GM12801 (cell line): Measurements from ENCODE around the gene PEX6.

Experiments used
- TF ChIP-seq, protein P1 (sequence below): IDR thresholded peaks from one replicate; pipeline ENCODE4 v1.5.1; 2011; ENCODE audit warnings: control low read depth; ENCODE audit not compliant: insufficient read length; ENCODE audit errors: extremely low read depth

PEX6 gene

DNA sequence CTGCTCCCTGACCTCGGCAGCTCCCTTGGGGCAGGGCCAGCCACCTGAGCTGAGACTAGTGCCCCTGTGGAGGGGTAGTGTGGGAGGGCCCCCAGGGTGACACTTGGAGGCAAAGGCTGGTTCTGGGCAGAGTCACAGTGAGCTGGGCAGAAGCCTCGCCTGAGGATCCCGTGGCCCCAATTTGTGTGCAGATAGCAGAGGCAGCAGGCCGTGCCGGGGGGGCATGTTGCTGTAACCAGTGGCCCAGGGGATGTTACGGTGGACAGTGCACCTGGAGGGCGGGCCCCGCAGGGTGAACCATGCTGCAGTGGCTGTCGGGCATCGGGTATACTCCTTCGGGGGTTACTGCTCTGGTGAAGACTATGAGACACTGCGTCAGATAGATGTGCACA lies 38.0 kb upstream of the PEX6 start:
- TF ChIP-seq, protein P1, sequence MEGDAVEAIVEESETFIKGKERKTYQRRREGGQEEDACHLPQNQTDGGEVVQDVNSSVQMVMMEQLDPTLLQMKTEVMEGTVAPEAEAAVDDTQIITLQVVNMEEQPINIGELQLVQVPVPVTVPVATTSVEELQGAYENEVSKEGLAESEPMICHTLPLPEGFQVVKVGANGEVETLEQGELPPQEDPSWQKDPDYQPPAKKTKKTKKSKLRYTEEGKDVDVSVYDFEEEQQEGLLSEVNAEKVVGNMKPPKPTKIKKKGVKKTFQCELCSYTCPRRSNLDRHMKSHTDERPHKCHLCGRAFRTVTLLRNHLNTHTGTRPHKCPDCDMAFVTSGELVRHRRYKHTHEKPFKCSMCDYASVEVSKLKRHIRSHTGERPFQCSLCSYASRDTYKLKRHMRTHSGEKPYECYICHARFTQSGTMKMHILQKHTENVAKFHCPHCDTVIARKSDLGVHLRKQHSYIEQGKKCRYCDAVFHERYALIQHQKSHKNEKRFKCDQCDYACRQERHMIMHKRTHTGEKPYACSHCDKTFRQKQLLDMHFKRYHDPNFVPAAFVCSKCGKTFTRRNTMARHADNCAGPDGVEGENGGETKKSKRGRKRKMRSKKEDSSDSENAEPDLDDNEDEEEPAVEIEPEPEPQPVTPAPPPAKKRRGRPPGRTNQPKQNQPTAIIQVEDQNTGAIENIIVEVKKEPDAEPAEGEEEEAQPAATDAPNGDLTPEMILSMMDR = no peak

DNA sequence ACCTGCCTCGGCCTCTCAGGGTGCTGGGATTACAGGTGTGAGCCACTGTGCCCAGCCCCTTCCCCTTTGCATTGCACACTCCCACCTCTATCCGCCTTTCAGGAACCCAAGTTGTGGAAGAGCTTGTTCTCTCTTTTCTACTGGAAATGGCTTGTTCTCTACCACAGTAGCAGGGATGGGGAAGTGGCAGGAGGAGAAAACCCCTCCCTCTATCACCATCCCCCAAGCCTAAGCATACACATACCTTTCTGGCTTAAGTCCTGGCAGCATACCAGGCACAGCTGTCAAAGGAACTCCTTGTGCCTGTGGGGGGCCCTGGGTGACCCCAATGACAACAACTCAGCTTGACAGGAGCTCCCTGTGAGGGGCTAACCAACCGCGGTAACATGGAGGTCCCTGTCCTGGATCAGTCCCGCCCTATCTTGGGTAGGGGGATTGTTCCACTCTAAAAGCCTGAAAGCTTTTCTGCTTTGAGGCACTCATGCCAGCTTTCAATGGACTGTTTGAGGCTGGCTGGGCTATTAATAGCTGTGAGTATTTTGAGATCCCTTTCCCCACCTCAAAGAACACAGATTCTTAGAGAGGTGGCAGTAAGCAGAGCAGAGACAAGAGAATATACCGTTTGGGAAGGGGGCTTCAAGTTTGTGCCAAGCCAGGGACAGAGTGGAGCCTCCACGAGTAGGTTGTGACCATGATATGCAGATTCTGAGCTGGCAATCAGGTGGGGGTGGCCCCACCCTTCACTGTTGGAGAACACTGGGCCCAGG lies 37.4 kb upstream of the PEX6 start:
- TF ChIP-seq, protein P1 = no peak

DNA sequence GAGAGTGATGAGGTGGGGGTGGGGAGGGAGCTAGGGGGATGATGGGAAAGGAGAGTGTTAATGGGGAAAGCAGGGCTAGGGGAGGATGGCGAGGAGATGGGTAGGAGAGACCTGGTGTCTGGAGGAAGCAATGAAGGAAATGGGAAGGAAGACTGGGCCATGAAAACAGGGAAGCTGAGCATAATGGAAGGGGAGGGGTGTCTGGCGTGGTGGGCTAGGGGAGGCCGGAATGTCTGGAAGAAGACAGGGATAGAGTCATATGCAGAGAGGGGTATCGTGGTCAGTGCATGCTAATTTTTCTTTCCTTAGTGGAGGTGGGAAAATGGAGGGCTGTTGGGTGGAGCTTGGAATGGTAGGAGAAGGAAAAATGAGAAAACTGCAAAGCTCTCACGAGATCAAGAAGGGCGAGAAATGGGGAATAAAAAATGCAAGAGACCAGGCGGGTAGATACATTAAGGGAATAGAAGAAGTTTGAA lies 35.5 kb upstream of the PEX6 start:
- TF ChIP-seq, protein P1 = no peak

DNA sequence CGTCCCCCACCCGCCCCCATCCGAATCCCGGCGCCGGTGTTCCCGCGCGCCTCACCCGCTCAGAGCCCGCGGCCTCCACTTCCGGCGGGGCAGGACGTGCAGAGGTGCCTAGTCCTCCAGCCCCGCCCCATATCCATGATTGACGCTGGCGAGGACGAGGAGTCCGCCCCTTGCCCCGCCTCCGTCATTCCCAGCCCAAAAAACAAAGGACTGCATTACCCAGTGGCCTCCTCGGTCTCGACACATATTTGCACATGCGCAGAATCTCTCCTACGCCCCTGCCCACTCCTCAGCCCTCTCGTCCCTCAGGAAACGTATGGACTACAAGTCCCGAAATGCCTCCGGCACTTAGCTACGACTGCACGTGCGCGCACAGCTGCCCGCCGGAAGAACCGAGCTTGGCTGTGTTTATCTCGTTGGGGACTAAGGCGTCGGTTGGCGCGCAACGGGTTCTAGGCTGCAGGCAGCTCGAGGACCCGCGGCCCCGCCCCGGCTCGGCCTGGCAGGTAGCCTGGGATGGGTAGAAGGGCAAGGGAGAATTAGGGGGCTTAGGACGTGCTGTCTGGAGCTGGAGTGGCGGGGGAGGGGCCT lies 35.0 kb upstream of the PEX6 start, which contains the start of the genes KLHDC3 and MEA1:
Gene KLHDC3 (plus strand): TSS at position 407 of the 591 bp plus-strand sequence. CDS start 2,944 bp downstream, outside the sequence.
Gene MEA1 (minus strand): TSS at position 104 of the 591 bp plus-strand sequence. CDS start 133 bp downstream, outside the sequence.
- TF ChIP-seq, protein P1 = no peak

DNA sequence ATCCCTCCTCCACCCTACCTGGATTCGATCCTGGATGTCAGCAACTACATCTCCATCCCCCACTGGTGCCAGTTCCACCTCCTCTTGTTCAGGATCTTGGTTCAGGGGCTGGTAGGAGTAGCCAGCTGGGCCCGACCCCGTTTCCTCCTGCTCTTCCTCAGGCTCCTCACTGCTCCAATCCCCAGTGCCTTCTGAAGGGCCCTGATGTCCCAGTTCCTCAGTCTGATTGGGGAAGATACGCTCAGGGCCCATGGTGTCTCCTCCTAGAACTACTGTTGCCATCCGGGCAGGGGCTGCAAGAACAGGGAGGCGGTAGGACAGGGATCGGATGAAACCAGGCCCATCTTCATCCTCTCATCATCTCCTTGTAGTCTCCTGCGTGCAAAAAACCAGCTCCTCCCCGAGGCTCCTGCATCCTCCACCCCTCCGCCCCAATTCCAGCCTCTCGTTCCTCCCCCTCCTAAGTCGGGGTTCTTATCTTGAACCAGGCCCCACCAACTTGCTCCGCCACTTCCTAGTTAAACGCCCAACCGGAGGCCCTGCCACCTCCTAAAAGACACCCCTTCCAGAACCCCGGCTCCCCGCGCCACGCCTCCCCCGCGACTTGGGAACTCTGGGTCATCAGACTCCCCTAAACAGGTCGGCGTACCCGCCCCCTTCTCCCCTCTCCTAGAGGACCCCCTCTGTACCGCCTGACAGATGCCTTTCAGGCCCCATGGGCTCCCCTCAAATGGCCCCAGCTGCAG lies 34.3 kb upstream of the PEX6 start:
- TF ChIP-seq, protein P1 = no peak

DNA sequence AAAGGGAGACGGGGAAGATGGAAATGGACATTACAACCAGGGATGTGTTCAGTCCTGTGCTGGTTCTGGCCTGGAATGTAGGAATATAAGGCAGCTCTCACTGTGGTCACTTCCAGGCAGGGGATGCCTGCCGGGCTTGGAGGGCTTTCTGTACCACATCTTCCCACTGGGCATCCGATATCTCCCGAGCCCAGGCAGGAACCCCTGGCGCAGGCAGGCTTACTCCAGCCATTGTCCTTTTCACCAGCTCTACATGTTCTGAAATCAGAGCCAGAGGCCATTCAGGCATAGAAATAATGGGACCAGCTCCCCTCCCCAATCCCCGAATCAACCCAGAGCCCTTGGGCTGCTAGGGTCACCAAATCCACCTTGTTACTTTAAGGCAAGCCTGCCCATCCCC lies 33.4 kb upstream of the PEX6 start:
- TF ChIP-seq, protein P1 = no peak

DNA sequence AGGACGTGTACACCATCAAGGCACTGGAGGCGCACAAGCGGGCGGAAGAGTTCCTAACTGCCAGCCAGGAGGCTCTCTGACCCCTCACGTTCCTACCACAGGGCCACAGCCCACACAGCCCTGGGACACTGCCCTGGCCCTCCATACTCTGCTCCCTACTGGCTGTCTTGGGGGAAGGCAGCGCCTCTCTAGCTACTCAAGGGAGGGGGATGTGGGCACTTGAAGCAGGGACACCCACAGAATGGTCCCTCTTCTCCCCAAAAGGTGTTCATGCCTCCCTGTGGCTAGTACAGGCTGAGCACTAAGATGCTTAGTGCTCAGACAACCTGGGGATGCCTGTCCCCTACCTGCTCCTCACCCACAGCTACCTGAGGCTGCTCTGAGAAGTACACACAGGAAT lies 32.2 kb upstream of the PEX6 start:
- TF ChIP-seq, protein P1 = no peak
